ENCODE results near the gene FBXO17. TPM values are rescaled to one million over a fixed set of nuclear protein-coding genes. Genes with fewer than 3 reads are reported as not detected.
"Not testable (repeated sequence)": the region's sequence is repeated elsewhere in the genome, so short reads cannot be mapped to it uniquely, and the experiment has no call there.

FBXO17 gene
- total RNA-seq, 1 donor from 2014 or later, result 77.3 TPM

DNA sequence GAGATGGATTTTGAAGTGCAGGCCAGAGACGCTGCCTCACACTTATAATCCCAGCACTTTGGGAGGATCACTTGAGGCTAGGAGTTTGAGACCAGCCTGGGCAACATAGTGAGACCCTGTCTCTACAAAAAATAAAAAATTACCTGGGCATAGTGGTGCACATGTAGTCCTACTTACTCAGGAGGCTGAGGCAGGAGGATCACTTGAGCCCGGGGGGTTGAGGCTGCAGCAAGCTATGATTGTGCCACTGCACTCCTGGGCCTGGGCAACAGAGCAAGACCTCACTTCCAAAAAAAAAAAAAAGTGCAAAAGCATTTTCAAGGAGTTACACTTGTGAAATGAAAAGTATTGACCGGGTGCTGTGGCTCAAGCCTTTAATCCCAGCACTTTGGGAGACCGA lies 27.6 kb upstream of the FBXO17 start:
- Mint-ChIP-seq H3K4me1 (peaks cover 2% of the 10 kb centered on the region), H3K27me3 (ENCODE audit: low read depth) (no peaks in the 10 kb centered on the region), H3K9me3 (no peaks in the 10 kb centered on the region), H3K36me3 (no peaks in the 10 kb centered on the region), H3K27ac (no peak overlapping the region), H3K4me3 (no peak overlapping the region)
- no peak for DNase-seq (ENCODE audit: low spot score in 2 of 2, unreplicated experiment in 2 of 2)
- no peak for TF ChIP-seq CTCF (IDR thresholded peaks at IDR 0.05; ENCODE audit: unreplicated experiment)

DNA sequence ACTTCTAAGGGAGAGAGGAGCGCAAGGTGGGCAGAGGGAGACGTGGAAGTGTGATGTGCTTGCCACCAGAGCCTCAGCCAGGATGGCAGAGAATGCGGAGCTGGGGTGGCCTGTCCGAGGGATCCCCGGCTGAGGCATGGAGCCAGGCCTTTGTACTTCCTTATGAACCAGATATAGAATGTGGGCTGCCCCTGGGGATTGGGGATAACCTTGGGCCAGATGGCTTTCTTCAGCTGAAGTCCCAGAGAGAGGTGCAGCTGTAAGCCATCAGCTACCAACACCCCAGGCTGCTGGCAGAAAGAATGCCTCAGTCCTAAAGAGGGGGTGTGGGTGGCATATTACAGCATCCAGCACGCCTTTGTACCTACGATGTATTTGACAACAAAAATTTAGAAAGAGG lies 25.5 kb upstream of the FBXO17 start:
- Mint-ChIP-seq H3K9me3 (no peaks in the 10 kb centered on the region), H3K4me3 (no peak overlapping the region), H3K4me1 (no peaks in the 10 kb centered on the region), H3K27ac (peak overlapping the region; percentile 2), H3K36me3 (no peaks in the 10 kb centered on the region), H3K27me3 (ENCODE audit: low read depth) (no peaks in the 10 kb centered on the region)
- TF ChIP-seq CTCF (IDR thresholded peaks at IDR 0.05; ENCODE audit: unreplicated experiment), result no peak
- DNase-seq (ENCODE audit: low spot score in 2 of 2, unreplicated experiment in 2 of 2), result no peak

GRCh38 chr19:38997576-38997975 lies 22.0 kb upstream of the FBXO17 start:
- not testable (repeated sequence) for H3K36me3 Mint-ChIP-seq; H3K27me3 Mint-ChIP-seq (ENCODE audit: low read depth); H3K4me3 Mint-ChIP-seq; DNase-seq (ENCODE audit: low spot score in 2 of 2, unreplicated experiment in 2 of 2); H3K9me3 Mint-ChIP-seq; H3K4me1 Mint-ChIP-seq; H3K27ac Mint-ChIP-seq

DNA sequence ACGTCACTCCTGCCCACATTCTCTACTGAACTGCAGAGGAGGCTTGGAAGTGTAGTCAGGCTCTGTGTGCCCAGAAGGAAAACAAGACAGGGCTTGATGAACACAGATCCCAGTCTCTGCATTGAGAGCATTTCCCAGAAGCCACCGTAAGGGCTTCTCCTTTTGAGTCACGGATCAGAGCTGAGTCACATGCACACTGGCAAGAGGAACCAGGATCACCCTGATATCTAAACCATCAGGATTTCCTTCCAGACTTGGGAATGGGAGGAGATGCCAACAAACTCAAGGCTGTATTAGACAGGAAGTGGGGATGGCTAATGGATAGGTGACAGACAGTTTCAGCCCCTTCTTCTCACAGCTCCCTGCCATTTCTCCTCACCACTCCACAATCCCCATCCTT lies 17.7 kb upstream of the FBXO17 start:
- no peaks in the 10 kb centered on the region for H3K36me3 Mint-ChIP-seq

DNA sequence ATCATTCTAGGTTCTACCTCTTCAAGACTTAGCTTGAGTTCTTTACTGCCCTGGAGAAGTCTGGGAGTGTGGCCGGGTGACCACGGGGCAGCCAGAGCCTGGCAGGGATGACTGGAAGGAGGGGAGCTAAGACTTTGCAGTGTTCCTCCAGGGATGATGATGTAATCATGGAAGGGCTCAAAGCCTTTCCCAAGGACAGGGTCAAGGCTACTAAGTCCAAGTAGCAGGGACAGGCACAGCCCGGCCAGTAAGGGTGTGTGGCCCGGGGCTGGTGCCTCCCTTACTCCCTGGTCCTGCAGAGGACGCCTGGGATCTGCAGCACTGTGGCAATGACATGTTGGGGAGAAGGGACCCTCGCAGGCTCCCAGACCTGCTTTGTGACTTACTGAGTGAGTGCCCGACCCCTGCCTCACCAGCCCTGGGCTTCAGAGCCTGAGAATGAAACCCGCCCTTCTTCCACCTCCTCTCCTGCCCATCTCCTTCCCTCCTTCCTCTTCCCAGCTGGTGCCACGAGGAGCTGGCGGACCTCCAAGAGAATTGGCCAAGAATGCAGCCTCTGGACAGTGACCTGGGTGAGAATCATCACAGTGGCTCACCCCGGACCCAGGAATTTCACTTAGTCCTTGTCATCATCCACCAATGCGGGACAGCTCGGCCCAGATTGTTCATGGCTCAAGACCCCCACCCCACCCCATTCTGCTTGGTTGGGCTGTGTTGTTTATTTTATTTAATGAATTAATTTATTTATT lies 15.6 kb upstream of the FBXO17 start:
- DNase-seq (ENCODE audit: low spot score in 2 of 2, unreplicated experiment in 2 of 2), result no peak
- no peak for TF ChIP-seq CTCF (IDR thresholded peaks at IDR 0.05; ENCODE audit: unreplicated experiment)
- Mint-ChIP-seq H3K9me3 (peaks cover 6% of the 10 kb centered on the region), H3K27me3 (ENCODE audit: low read depth) (no peaks in the 10 kb centered on the region), H3K4me1 (peaks cover 19% of the 10 kb centered on the region), H3K27ac (peak overlapping the region; percentile 79), H3K36me3 (no peaks in the 10 kb centered on the region), H3K4me3 (no peak overlapping the region)

More for the DNA sequence above, 17.7 kb upstream of the FBXO17 start:
- Mint-ChIP-seq H3K27me3 (ENCODE audit: low read depth) (no peaks in the 10 kb centered on the region), H3K4me1 (peaks cover 19% of the 10 kb centered on the region), H3K4me3 (no peak overlapping the region), H3K9me3 (peaks cover 6% of the 10 kb centered on the region), H3K27ac (no peak overlapping the region)
- no peak for TF ChIP-seq CTCF (IDR thresholded peaks at IDR 0.05; ENCODE audit: unreplicated experiment)
- no peak for DNase-seq (ENCODE audit: low spot score in 2 of 2, unreplicated experiment in 2 of 2)

GRCh38 chr19:38989614-38990013 lies 14.1 kb upstream of the FBXO17 start:
- not testable (repeated sequence) for H3K9me3 Mint-ChIP-seq; H3K27me3 Mint-ChIP-seq (ENCODE audit: low read depth); DNase-seq (ENCODE audit: low spot score in 2 of 2, unreplicated experiment in 2 of 2); H3K36me3 Mint-ChIP-seq; H3K4me3 Mint-ChIP-seq
- peaks cover 17% of the 10 kb centered on the region for H3K4me1 Mint-ChIP-seq
- peak overlapping the region; percentile 53 for H3K27ac Mint-ChIP-seq

Data from mesothelial cell of epicardium (in vitro differentiated cells).